ENCODE data around the gene TTLL6. TPM values are rescaled to one million over a fixed set of nuclear protein-coding genes. Genes with fewer than 3 reads are reported as not detected.
"Not testable (repeated sequence)": the region's sequence is repeated elsewhere in the genome, so short reads cannot be mapped to it uniquely, and the experiment has no call there.

The TTLL6 gene
- total RNA-seq, 1 donor: under 0.01 TPM

- TF ChIP-seq CTCF (IDR thresholded peaks at IDR 0.05; ENCODE audit: insufficient read depth, low read depth, low read length): no peak
- no peak overlapping the region for H3K4me3 ChIP-seq (ENCODE audit: low read depth, low read length)
- no peak for DNase-seq (ENCODE audit: low read depth)
Observed at GRCh38 chr17:48799069-48799723, 17.8 kb downstream of the TTLL6 start.

GRCh38 chr17:48796163-48796522 lies 20.9 kb downstream of the TTLL6 start:
- DNase-seq (ENCODE audit: low read depth); H3K4me3 ChIP-seq (ENCODE audit: low read depth, low read length): not testable (repeated sequence)

DNA sequence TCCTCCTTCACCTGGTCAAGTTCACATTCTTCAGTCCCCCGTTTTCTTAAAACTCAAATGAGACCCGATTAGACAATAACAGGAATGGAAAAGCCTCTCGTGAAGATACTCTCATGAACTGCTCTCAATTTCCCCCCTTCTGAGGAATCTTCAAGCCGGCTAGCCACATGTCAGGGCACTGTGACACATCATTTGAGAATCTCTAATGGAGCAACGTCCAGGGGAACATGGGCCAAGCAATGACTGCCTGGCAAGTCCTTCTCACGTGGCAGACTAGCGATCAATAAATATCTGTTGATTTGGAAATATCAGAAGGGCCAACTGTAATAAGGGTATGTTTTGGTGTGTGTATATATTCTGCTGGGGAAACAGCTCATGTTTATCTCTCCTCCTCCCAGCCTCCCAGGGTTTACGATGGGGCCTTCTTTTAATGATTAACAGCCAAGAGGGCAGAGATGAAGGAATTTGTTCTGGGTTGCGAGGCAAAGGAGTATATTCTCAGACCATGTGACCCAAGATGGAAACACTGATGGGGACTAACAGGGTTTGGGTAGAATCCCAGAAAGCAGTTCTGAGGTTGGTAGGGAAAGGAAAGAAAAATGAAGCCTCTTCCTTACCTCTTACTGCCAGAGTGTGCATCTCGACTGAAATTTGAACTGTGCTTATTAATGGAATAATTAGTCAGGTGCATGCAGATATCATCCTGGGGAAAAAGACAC lies 21.4 kb downstream of the TTLL6 start:
- TF ChIP-seq CTCF (IDR thresholded peaks at IDR 0.05; ENCODE audit: insufficient read depth, low read depth, low read length): no peak
- peak; percentile 94 for DNase-seq (ENCODE audit: low read depth)

GRCh38 chr17:48792033-48792798 lies 24.8 kb downstream of the TTLL6 start:
- DNase-seq (ENCODE audit: low read depth): no peak
- TF ChIP-seq CTCF (IDR thresholded peaks at IDR 0.05; ENCODE audit: insufficient read depth, low read depth, low read length): no peak
- no peak overlapping the region for H3K4me3 ChIP-seq (ENCODE audit: low read depth, low read length)

More for the DNA sequence above, 21.4 kb downstream of the TTLL6 start:
- no peak overlapping the region for H3K4me3 ChIP-seq (ENCODE audit: low read depth, low read length)

DNA sequence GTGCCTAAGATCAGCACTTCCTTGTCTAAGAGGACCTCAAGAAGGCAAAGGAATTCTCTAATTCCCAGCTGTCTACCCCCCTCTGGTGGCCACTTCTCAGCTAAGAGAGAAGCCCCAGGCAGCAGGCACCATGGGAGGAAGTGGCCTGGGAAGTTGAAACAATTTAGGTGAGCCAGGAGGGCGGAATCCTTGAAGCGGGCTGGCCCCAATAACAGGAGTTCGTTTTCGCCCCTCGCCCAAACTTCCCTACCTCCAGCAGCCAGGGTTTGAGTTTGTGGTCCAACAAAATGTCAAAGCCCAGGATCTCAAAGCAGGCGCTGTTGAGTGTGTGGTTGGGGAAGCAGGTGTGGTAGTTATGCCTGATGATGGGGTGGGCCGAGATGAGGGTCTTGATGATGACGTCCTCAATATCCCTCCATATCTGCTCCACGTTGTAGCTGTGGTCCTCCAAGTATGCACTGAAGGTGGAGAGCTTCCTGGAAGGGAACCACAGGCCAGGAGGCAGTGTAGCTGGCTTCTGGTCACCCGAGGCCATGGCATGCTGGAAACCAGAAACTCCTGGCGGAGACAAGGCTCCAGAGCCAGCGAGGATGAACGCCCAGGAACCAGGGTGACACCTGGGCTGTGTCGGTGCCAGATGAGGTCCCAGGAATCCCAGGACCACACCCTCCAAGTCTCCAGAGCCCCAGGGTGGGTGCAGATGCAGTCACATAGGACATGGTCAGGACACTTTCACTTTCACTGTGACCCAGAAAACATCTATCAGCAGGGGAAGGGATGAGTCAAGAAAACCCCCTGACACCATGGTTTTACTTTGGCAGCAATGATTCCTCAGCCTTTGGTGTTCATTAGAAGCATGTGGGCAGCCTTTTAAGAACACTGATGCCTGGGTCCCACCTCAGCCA lies 25.6 kb downstream of the TTLL6 start:
- TF ChIP-seq CTCF (IDR thresholded peaks at IDR 0.05; ENCODE audit: insufficient read depth, low read depth, low read length): peak; percentile 90
- no peak overlapping the region for H3K4me3 ChIP-seq (ENCODE audit: low read depth, low read length)
- DNase-seq (ENCODE audit: low read depth): peak; percentile 90

GRCh38 chr17:48790607-48791127 lies 26.4 kb downstream of the TTLL6 start:
- H3K4me3 ChIP-seq (ENCODE audit: low read depth, low read length): no peak overlapping the region
- no peak for TF ChIP-seq CTCF (IDR thresholded peaks at IDR 0.05; ENCODE audit: insufficient read depth, low read depth, low read length)
- no peak for DNase-seq (ENCODE audit: low read depth)
